SK-N-SH (cell line): ENCODE measurements around the gene CLEC19A. TPM values are rescaled to one million over a fixed set of nuclear protein-coding genes. Genes with fewer than 3 reads are reported as not detected.
A peak's percentile ranks its signal among the peaks of the same experiment; 100 is the strongest.

ENCODE experiments used
- CTCF ChIA-PET: fragments of 300-600, 350-600 bp; formaldehyde crosslinking; extraction: SDS; loops from one replicate; lab custom pipeline; 2021; lab: Yijun Ruan, JAX
- POLR2A ChIA-PET: fragments of 350-600 bp; sonication (Branson Sonifier 250); formaldehyde crosslinking; extraction: SDS; loops from one replicate; lab custom pipeline; 2020; ENCODE audit warnings: antibody characterized with exemption, inconsistent platforms; lab: Yijun Ruan, JAX
- DNase-seq: peaks from one replicate; pipeline ENCODE4 v3.0.0; 2012
- H2AFZ ChIP-seq: fragments of 200-600 bp; sonication (generic); 2 replicates; pipeline ENCODE4 v1.8.1; 2016; ENCODE audit warnings: antibody characterized with exemption, mild to moderate bottlenecking, low read depth
- H3F3A ChIP-seq: fragments of 200-600 bp; sonication (generic); replicated peaks from 2 replicates; pipeline ENCODE3; 2016; ENCODE audit warnings: antibody characterized with exemption, mild to moderate bottlenecking; ENCODE audit not compliant: insufficient read depth
- H3K27ac ChIP-seq, 2 experiments: fragments of 200-500 bp in 1 of 2; fragments of 200-600 bp in 1 of 2; sonication (Bioruptor generic) in 1 of 2; sonication (generic), shearing (Covaris generic) in 1 of 2; 2 replicates each; pipeline versions ENCODE4 v1.5.1 to v1.6.1; 2014 to 2016; ENCODE audit warnings: low read depth in 2 of 2, inconsistent platforms in 1 of 2, low read length in 1 of 2, mild to moderate bottlenecking in 1 of 2, mixed read lengths in 1 of 2
- H3K27me3 ChIP-seq: fragments of 200-600 bp; sonication (generic), shearing (Covaris generic); 2 replicates; pipeline ENCODE4 v1.6.1; 2016; ENCODE audit warnings: mixed run types; ENCODE audit not compliant: insufficient read depth
- H3K36me3 ChIP-seq, 2 experiments: fragments of 200-500 bp in 1 of 2; fragments of 200-600 bp in 1 of 2; sonication (Bioruptor generic) in 1 of 2; sonication (generic) in 1 of 2; replicated peaks in 1 of 2; 2 replicates each; pipeline versions ENCODE3 to v1.5.1; 2014 to 2016; ENCODE audit warnings: low read length in 1 of 2, mild to moderate bottlenecking in 1 of 2; ENCODE audit not compliant: insufficient read depth in 2 of 2, control insufficient read depth in 1 of 2
- H3K4me1 ChIP-seq, 2 experiments: fragments of 200-500 bp in 1 of 2; fragments of 200-600 bp in 1 of 2; sonication (Bioruptor generic) in 1 of 2; sonication (generic), shearing (Covaris generic) in 1 of 2; 2 replicates each; pipeline versions ENCODE4 v1.5.1 to v1.6.1; 2014 to 2016; ENCODE audit warnings: low read depth in 1 of 2, low read length in 1 of 2, mixed run types in 1 of 2; ENCODE audit not compliant: insufficient read depth in 2 of 2, control insufficient read depth in 1 of 2
- H3K4me2 ChIP-seq: fragments of 200-600 bp; sonication (generic), shearing (Covaris generic); 2 replicates; pipeline ENCODE4 v1.6.1; 2017; ENCODE audit warnings: mixed run types
- H3K4me3 ChIP-seq, 2 experiments: fragments of 200-500 bp in 1 of 2; fragments of 200-600 bp in 1 of 2; sonication (Bioruptor generic) in 1 of 2; sonication (generic), shearing (Covaris generic) in 1 of 2; 2 replicates each; pipeline versions ENCODE4 v1.5.1 to v1.8.1; 2014 to 2016; ENCODE audit warnings: low read depth in 2 of 2, inconsistent platforms in 1 of 2, low read length in 1 of 2, mild to moderate bottlenecking in 1 of 2, mixed read lengths in 1 of 2, moderate library complexity in 1 of 2
- H3K79me2 ChIP-seq: fragments of 200-600 bp; sonication (generic); 2 replicates; pipeline ENCODE4 v1.8.1; 2017; ENCODE audit warnings: mild to moderate bottlenecking; ENCODE audit not compliant: insufficient read depth
- H3K9ac ChIP-seq: fragments of 200-600 bp; sonication (generic); 2 replicates; pipeline ENCODE4 v1.6.1; 2017; ENCODE audit warnings: mixed run types
- H3K9me2 ChIP-seq: fragments of 200-600 bp; sonication (generic); 2 replicates; pipeline ENCODE4 v1.6.1; 2017; ENCODE audit warnings: mixed run types
- H3K9me3 ChIP-seq: fragments of 200-600 bp; sonication (generic); 2 replicates; pipeline ENCODE4 v1.6.1; 2017; ENCODE audit warnings: mixed run types, mild to moderate bottlenecking, moderate library complexity
- H4K20me1 ChIP-seq: fragments of 200-600 bp; sonication (generic); 2 replicates; pipeline ENCODE4 v1.6.1; 2017; ENCODE audit warnings: mild to moderate bottlenecking, mixed run types; ENCODE audit not compliant: insufficient read depth
- CHD2 ChIP-seq: fragments of 150-350 bp; IDR thresholded peaks from 2 replicates; pipeline ENCODE4 v1.6.1; 2018; ENCODE audit warnings: low read length; ENCODE audit not compliant: partially characterized antibody
- CTCF ChIP-seq: fragments of 200-600 bp; sonication (generic); IDR thresholded peaks from 2 replicates; pipeline ENCODE4 v1.6.1; 2017; ENCODE audit warnings: antibody characterized with exemption, mild to moderate bottlenecking, moderate library complexity
- EP300 ChIP-seq, 2 experiments: IDR thresholded peaks; 2 replicates each; pipeline versions ENCODE4 v1.4.0 to v1.6.1; 2012; ENCODE audit warnings: borderline replicate concordance in 1 of 2, low read depth in 1 of 2, low read length in 1 of 2
- FOSL2 ChIP-seq: IDR thresholded peaks from 2 replicates; pipeline ENCODE4 v1.4.0; 2012; ENCODE audit warnings: low read depth, mild to moderate bottlenecking, moderate library complexity, borderline replicate concordance
- FOXJ3 ChIP-seq: sonication (generic); formaldehyde crosslinking; IDR thresholded peaks from 2 replicates; pipeline ENCODE4 v1.5.1; 2020; ENCODE audit warnings: mild to moderate bottlenecking, missing genetic modification reagents
- GABPA ChIP-seq: IDR thresholded peaks from 2 replicates; pipeline ENCODE4 v1.4.0; 2012; ENCODE audit warnings: low read depth, mild to moderate bottlenecking
- GATA2 ChIP-seq: sonication (generic); formaldehyde crosslinking; IDR thresholded peaks from 2 replicates; pipeline ENCODE4 v1.5.0; 2020; ENCODE audit warnings: mild to moderate bottlenecking, missing genetic modification reagents
- IRF3 ChIP-seq: fragments of 150-350 bp; IDR thresholded peaks from 2 replicates; pipeline ENCODE4 v1.6.1; 2016; ENCODE audit warnings: mild to moderate bottlenecking, low read depth, low read length
- JUND ChIP-seq: IDR thresholded peaks from 2 replicates; pipeline ENCODE4 v1.4.0; 2012
- NFIC ChIP-seq: IDR thresholded peaks from 2 replicates; pipeline ENCODE4 v1.4.0; 2012; ENCODE audit warnings: borderline replicate concordance
- PBX3 ChIP-seq: IDR thresholded peaks from 2 replicates; pipeline ENCODE4; 2012
- RAD21 ChIP-seq: IDR thresholded peaks from 2 replicates; pipeline ENCODE4 v1.6.1; 2012; ENCODE audit warnings: mild to moderate bottlenecking, low read length
- RCOR1 ChIP-seq: fragments of 150-350 bp; IDR thresholded peaks from 2 replicates; pipeline ENCODE4 v1.6.1; 2017; ENCODE audit warnings: antibody characterized with exemption, low read length
- RFX5 ChIP-seq: IDR thresholded peaks from 2 replicates; pipeline ENCODE4 v1.6.1; 2012; ENCODE audit warnings: mild to moderate bottlenecking, improper control_type of control experiment, low read length
- RXRA ChIP-seq: IDR thresholded peaks from 2 replicates; pipeline ENCODE4 v1.4.0; 2012; ENCODE audit warnings: low read depth, mild to moderate bottlenecking, borderline replicate concordance
- SIN3A ChIP-seq: IDR thresholded peaks from 2 replicates; pipeline ENCODE4 v1.6.1; 2012; ENCODE audit warnings: low read depth, mild to moderate bottlenecking, low read length, moderate library complexity, borderline replicate concordance
- TAF1 ChIP-seq: IDR thresholded peaks from 2 replicates; pipeline ENCODE4 v1.6.1; 2012; ENCODE audit warnings: low read depth, mild to moderate bottlenecking, low read length, moderate library complexity, borderline replicate concordance
- TCF12 ChIP-seq: IDR thresholded peaks from 2 replicates; pipeline ENCODE4 v1.4.0; 2012
- TEAD4 ChIP-seq: IDR thresholded peaks from 2 replicates; pipeline ENCODE4 v1.4.0; 2012; ENCODE audit warnings: mild to moderate bottlenecking, borderline replicate concordance; ENCODE audit not compliant: insufficient read depth
- USF2 ChIP-seq: fragments of 150-350 bp; IDR thresholded peaks from 2 replicates; pipeline ENCODE4 v1.6.1; 2017; ENCODE audit warnings: antibody characterized with exemption, low read length, low read depth, borderline replicate concordance
- WGBS: methylation state at CpG from one replicate; pipeline ENCODE4 v1.1.6; 2017; ENCODE audit warnings: low lambda C conversion rate; 5-methylcytosine and 5-hydroxymethylcytosine counted together
- polyA plus RNA-seq, 3 experiments: library from polyadenylated mRNA; depleted of rRNA; stranded (reverse); fragments of >200 nt; gene quantifications; 2 replicates each; pipeline ENCODE4 v1.2.3, GENCODE V29; 2012

CLEC19A gene
- polyA plus RNA-seq, 1 of the 3 experiments (the other 2 are of a cell fraction), result not detected

GRCh38 chr16:19348578-19349315 lies 63.2 kb downstream of the CLEC19A start:
- peak; percentile 73 for DNase-seq
- no peak overlapping the region for H3K4me2 ChIP-seq
- CTCF ChIA-PET, result interaction anchor here (0.6 to 2.1 kb wide), 2 partner anchors 12 to 1890 kb away, joined by 3 to 6 read pairs; no protein-coding TSS in a partner anchor

More at GRCh38 chr16:19348578-19349315, 63.2 kb downstream of the CLEC19A start:
- Histone ChIP-seq H3K79me2 (no peaks in the 10 kb centered on the region), H3F3A (no peaks in the 10 kb centered on the region), H3K27me3 (no peaks in the 10 kb centered on the region)
- TF ChIP-seq TCF12 (no peak), RAD21 (no peak; the same call in 1 of the 2 replicates), RFX5 (no peak), CHD2 (peak; percentile 55), USF2 (no peak), FOXJ3 (CRISPR knock-in tag) (no peak; the same call in none of the 2 replicates), RXRA (no peak), TAF1 (no peak), GABPA (no peak), IRF3 (no peak), GATA2 (peak; percentile 99), SIN3A (no peak), JUND (no peak), NFIC (no peak), EP300 (IDR thresholded peaks at IDR 0.05; ENCODE audit: borderline replicate concordance in 1 of 2, low read depth in 1 of 2, low read length in 1 of 2) (peak in 1 of 2 experiments; percentile 83; a peak in 2 of 4 replicates), TEAD4 (no peak), CTCF (no peak), FOSL2 (no peak), PBX3 (no peak), RCOR1 (peak; percentile 66; the same call in 1 of the 2 replicates)
- TF ChIP-seq, all 33 proteins: peak for 4
- H3K9ac ChIP-seq, result no peak overlapping the region
- 9% methylated on average over 11 of the region's 11 CpGs for WGBS
- POLR2A ChIA-PET, result no interaction called here
- H3K4me1 ChIP-seq, result peaks cover 0 to 18% of the 10 kb centered on the region in 2 experiments; a peak in 1 of 4 replicates
- H4K20me1 ChIP-seq, result no peaks in the 10 kb centered on the region
- H2AFZ ChIP-seq, result no peak overlapping the region
- no peaks in the 10 kb centered on the region for H3K9me3 ChIP-seq
- no peak overlapping the region; a peak in 1 of 4 replicates for H3K4me3 ChIP-seq
- H3K36me3 ChIP-seq, result no peaks in the 10 kb centered on the region
- peak overlapping the region in 1 of 2 experiments; percentile 96; a peak in 2 of 4 replicates for H3K27ac ChIP-seq
- no peaks in the 10 kb centered on the region for H3K9me2 ChIP-seq
